PC-9 (cell line): Measurements from ENCODE around the gene MACROH2A1. TPM values are rescaled to one million over a fixed set of nuclear protein-coding genes. Genes with fewer than 3 reads are reported as not detected.

Experiments
- BruUV-seq: library from RNA; stranded (reverse); fragments of 400-500 nt; replicated peaks from 2 replicates; lab custom pipeline; 2021; lab: Mats Ljungman, UMichigan
- CTCF ChIA-PET: fragments of 300-600 bp; sonication (Branson Sonifier 250); formaldehyde crosslinking; loops from one replicate; lab custom pipeline; 2022; ENCODE audit warnings: antibody characterized with exemption; lab: Charles Lee
- POLR2A ChIA-PET: fragments of 300-600 bp; sonication (Branson Sonifier 250); formaldehyde crosslinking; loops from one replicate; lab custom pipeline; 2022; ENCODE audit warnings: antibody characterized with exemption; ENCODE audit not compliant: unreplicated experiment; lab: Charles Lee
- DNase-seq, 2 experiments: peaks; one replicate each; pipeline versions ENCODE4 v3.0.0 to v3.0.0-alpha.2; 2015 to 2022; ENCODE audit warnings: mixed read lengths in 1 of 2
- H2AFZ ChIP-seq: fragments of 200-600 bp; sonication (generic); 2 replicates; pipeline ENCODE4 v1.8.1; 2017; ENCODE audit warnings: antibody characterized with exemption
- H3F3A ChIP-seq: fragments of 200-600 bp; sonication (generic); 2 replicates; pipeline ENCODE4 v1.8.1; 2017; ENCODE audit warnings: antibody characterized with exemption, mild to moderate bottlenecking, low read depth; ENCODE audit not compliant: insufficient read depth
- H3K27ac ChIP-seq: fragments of 200-600 bp; sonication (generic); 2 replicates; pipeline ENCODE4 v1.6.1; 2016; ENCODE audit warnings: mixed run types
- H3K27me3 ChIP-seq: fragments of 200-600 bp; sonication (generic); 2 replicates; pipeline ENCODE4 v1.6.1; 2016; ENCODE audit warnings: low read depth, mixed run types; ENCODE audit not compliant: insufficient read depth
- H3K36me3 ChIP-seq: fragments of 200-600 bp; sonication (generic); 2 replicates; pipeline ENCODE4 v1.6.1; 2016; ENCODE audit warnings: low read depth, mixed run types
- H3K4me1 ChIP-seq: fragments of 200-600 bp; sonication (generic); replicated peaks from 2 replicates; pipeline ENCODE4 v1.6.1; 2016; ENCODE audit warnings: mixed run types; ENCODE audit not compliant: insufficient read depth
- H3K4me2 ChIP-seq: fragments of 200-600 bp; sonication (generic); 2 replicates; pipeline ENCODE4 v1.6.1; 2017; ENCODE audit warnings: mixed run types
- H3K4me3 ChIP-seq: fragments of 200-600 bp; sonication (generic); 2 replicates; pipeline ENCODE4 v1.6.1; 2016; ENCODE audit warnings: mixed run types
- H3K79me2 ChIP-seq: fragments of 200-600 bp; sonication (generic); 2 replicates; pipeline ENCODE4 v1.6.1; 2017; ENCODE audit warnings: low read depth, mixed run types
- H3K9me2 ChIP-seq: fragments of 200-600 bp; sonication (generic); 2 replicates; pipeline ENCODE4 v1.8.1; 2017; ENCODE audit warnings: mild to moderate bottlenecking; ENCODE audit not compliant: insufficient read depth
- H3K9me3 ChIP-seq: fragments of 200-600 bp; sonication (generic); 2 replicates; pipeline ENCODE4 v1.8.1; 2016; ENCODE audit warnings: low read depth; ENCODE audit not compliant: insufficient read depth
- H4K20me1 ChIP-seq: fragments of 200-600 bp; sonication (generic); 2 replicates; pipeline ENCODE4 v1.8.1; 2017; ENCODE audit not compliant: insufficient read depth
- EZH2 ChIP-seq: fragments of 200-600 bp; sonication (generic); IDR thresholded peaks from 2 replicates; pipeline ENCODE4 v1.8.0; 2017; ENCODE audit warnings: antibody characterized with exemption, low read depth
- intact Hi-C: fragments of 100-400 bp; cut with micrococcal nuclease; formaldehyde crosslinking; loops from one replicate; pipeline ENCODE4 v1.10.0; 2022; ENCODE audit not compliant: unreplicated experiment
- total RNA-seq: library from RNA; stranded (reverse); gene quantifications from 2 replicates; pipeline ENCODE4 v1.2.3, GENCODE V29; 2021
- TF ChIP-seq, protein P1 (sequence below): fragments of 200-600 bp; sonication (generic); conservative IDR thresholded peaks from 2 replicates; pipeline ENCODE4 v1.6.1; 2017; ENCODE audit warnings: mixed run types, antibody characterized with exemption, mild to moderate bottlenecking, moderate library complexity

The MACROH2A1 gene
- total RNA-seq, 1 experiment from 2014 or later, result 223 TPM

DNA sequence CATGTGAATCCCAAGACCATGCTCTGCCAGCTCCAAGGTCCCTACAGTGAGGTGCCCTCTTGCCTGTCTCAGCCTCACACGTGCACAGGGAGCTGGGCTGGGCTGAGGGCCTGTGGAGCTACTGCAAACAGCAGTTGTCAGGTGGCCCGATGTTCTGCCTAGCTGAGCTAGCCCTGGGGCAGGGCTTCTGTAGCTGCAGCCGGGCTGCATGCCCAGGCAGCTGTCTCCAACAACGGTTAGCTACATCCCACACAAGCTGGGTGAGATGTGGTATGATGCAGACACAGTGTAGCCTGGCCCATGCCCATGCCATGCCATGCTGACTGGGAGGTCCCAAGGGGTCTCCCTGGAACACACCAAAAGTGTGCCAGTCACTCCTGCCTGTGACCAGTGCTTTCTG is 62.0 kb downstream of the MACROH2A1 start:
- no peak overlapping the region for H3K4me3 ChIP-seq
- TF ChIP-seq, protein P1, sequence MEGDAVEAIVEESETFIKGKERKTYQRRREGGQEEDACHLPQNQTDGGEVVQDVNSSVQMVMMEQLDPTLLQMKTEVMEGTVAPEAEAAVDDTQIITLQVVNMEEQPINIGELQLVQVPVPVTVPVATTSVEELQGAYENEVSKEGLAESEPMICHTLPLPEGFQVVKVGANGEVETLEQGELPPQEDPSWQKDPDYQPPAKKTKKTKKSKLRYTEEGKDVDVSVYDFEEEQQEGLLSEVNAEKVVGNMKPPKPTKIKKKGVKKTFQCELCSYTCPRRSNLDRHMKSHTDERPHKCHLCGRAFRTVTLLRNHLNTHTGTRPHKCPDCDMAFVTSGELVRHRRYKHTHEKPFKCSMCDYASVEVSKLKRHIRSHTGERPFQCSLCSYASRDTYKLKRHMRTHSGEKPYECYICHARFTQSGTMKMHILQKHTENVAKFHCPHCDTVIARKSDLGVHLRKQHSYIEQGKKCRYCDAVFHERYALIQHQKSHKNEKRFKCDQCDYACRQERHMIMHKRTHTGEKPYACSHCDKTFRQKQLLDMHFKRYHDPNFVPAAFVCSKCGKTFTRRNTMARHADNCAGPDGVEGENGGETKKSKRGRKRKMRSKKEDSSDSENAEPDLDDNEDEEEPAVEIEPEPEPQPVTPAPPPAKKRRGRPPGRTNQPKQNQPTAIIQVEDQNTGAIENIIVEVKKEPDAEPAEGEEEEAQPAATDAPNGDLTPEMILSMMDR, result no peak
- TF ChIP-seq EZH2, result no peak
- no peaks in the 10 kb centered on the region for H3K9me2 ChIP-seq
- CTCF ChIA-PET, result no interaction called here
- BruUV-seq, result no TSS peak
- no peak overlapping the region for H2AFZ ChIP-seq
- H3F3A ChIP-seq, result peaks cover 18% of the 10 kb centered on the region
- H3K27me3 ChIP-seq, result no peaks in the 10 kb centered on the region
- no peak for DNase-seq
- no peaks in the 10 kb centered on the region for H3K9me3 ChIP-seq
- no peaks in the 10 kb centered on the region for H3K4me1 ChIP-seq
- no peak overlapping the region for H3K4me2 ChIP-seq
- POLR2A ChIA-PET, result no interaction called here
- H3K27ac ChIP-seq, result no peak overlapping the region
- H4K20me1 ChIP-seq, result peaks cover 16% of the 10 kb centered on the region; the same call in 1 of the 2 replicates
- intact Hi-C loops, result loop anchor here (10.0 kb wide), 2 partner anchors 322 to 422 kb away; no protein-coding TSS in a partner anchor
- H3K36me3 ChIP-seq, result no peaks in the 10 kb centered on the region; the same call in 1 of the 2 replicates
- H3K79me2 ChIP-seq, result no peaks in the 10 kb centered on the region

DNA sequence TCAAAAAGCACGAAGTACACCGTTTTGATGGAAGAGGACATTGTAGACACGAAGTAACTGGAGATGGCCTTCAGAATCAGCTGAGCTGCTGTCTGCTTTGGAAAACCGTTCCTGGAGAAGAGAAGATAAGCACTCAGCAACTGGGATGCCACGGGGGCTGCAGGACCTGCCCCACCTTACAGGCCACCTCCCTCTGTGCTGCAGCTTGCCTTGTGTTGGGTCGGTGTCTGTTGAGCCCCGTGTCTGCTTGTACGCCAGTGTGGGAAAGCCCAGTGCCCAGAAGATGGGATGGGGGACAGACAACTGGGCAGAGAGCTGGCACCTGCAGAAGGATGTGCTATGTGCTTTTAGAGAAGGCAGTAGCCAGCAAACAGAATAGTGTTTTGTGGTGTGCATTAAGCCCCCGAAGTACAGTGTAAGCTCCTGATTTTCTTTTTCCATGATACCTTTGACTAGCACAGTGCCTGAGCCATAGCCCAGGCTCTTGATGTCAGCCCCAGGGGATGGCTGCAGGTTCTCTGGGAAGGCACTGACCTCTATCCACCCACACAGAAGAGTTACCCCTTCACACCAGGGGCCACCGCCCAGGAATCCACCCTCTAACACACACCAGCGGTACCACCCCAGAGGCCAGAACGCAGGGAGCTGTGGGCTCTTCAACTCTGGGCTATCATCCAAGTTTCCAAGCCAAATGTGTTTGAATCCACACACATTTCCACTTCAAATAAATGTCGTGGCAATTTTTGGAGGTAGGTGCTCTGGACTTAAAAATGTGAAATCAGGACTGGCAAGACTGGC is 63.8 kb downstream of the MACROH2A1 start:
- Histone ChIP-seq H3K9me2 (no peaks in the 10 kb centered on the region), H3F3A (peaks cover 15% of the 10 kb centered on the region), H3K36me3 (peaks cover 9% of the 10 kb centered on the region), H3K27ac (no peak overlapping the region), H4K20me1 (peaks cover 12% of the 10 kb centered on the region; the same call in 1 of the 2 replicates), H3K4me3 (no peak overlapping the region), H3K27me3 (no peaks in the 10 kb centered on the region), H2AFZ (no peak overlapping the region), H3K9me3 (no peaks in the 10 kb centered on the region), H3K4me1 (no peaks in the 10 kb centered on the region), H3K79me2 (no peaks in the 10 kb centered on the region), H3K4me2 (no peak overlapping the region)
- no peak for TF ChIP-seq EZH2
- TF ChIP-seq, protein P1, result no peak
- CTCF ChIA-PET, result no interaction called here
- no TSS peak for BruUV-seq
- intact Hi-C loops, result loop anchor here (10.0 kb wide), 2 partner anchors 320 to 420 kb away; no protein-coding TSS in a partner anchor
- POLR2A ChIA-PET, result no interaction called here
- no peak for DNase-seq

DNA sequence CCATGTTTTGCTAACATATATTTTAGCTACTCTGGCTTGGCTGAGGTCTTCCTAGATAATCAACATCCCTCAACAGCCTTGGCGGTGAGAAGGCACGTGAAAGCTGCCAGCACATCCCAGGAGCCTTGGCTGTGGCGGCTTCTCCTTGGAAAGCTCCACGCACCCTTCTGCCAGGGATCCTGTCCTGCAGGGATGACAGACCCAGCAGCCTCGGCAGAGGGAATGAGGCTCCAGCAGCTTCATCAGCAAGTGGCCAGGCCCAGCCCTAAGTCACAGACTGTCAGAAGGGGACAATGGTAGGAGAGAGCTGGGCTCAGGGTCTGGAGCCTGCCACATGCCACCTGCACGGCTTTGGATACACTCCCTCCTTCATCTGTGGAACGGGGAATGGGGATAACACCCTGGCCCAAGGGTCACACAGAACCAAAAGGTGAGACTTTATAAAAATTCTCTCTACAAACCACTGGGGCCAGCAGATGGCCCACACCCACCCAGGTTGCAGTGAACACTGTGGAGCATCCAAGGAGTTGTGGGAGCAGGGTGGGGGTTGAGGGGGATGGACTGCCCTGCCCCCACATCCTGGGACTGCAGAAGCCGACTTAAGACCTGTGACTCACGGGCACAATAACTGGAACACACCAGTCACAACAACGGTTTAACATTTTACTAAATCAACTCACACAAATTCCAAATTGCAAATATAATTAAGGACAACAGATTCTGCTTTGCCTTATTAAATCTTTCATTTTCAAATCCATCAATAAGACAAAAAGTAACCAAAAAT is 65.1 kb downstream of the MACROH2A1 start:
- no peaks in the 10 kb centered on the region for H3K79me2 ChIP-seq
- intact Hi-C loops, result loop anchor here (2.0 to 10.0 kb wide), 4 partner anchors 125 to 419 kb away; no protein-coding TSS in a partner anchor
- H3K9me3 ChIP-seq, result no peaks in the 10 kb centered on the region
- ChIA-PET POLR2A (interaction anchor here (0.7 kb wide), 1 partner anchor 45 kb away, joined by 4 read pairs; no protein-coding TSS in a partner anchor), CTCF (no interaction called here)
- no peak overlapping the region for H2AFZ ChIP-seq
- peaks cover 12% of the 10 kb centered on the region; the same call in 1 of the 2 replicates for H4K20me1 ChIP-seq
- H3K4me1 ChIP-seq, result no peaks in the 10 kb centered on the region
- H3K27me3 ChIP-seq, result no peaks in the 10 kb centered on the region
- BruUV-seq, result no TSS peak
- no peaks in the 10 kb centered on the region for H3K9me2 ChIP-seq
- H3K36me3 ChIP-seq, result peaks cover 9% of the 10 kb centered on the region
- TF ChIP-seq, protein P1, result no peak
- TF ChIP-seq EZH2, result no peak
- H3K4me3 ChIP-seq, result no peak overlapping the region
- DNase-seq, result no peak
- H3F3A ChIP-seq, result peaks cover 15% of the 10 kb centered on the region
- no peak overlapping the region for H3K27ac ChIP-seq
- no peak overlapping the region for H3K4me2 ChIP-seq
